HG03280 (cell line): ENCODE data around the gene IP6K3.

ENCODE experiments used
- ATAC-seq: cut with Tn5 transposase; IDR thresholded peaks from one replicate; pipeline ENCODE4 v1.9.1; 2021; ENCODE audit warnings: mild to moderate bottlenecking, moderate library complexity; ENCODE audit not compliant: unreplicated experiment

The IP6K3 gene

DNA sequence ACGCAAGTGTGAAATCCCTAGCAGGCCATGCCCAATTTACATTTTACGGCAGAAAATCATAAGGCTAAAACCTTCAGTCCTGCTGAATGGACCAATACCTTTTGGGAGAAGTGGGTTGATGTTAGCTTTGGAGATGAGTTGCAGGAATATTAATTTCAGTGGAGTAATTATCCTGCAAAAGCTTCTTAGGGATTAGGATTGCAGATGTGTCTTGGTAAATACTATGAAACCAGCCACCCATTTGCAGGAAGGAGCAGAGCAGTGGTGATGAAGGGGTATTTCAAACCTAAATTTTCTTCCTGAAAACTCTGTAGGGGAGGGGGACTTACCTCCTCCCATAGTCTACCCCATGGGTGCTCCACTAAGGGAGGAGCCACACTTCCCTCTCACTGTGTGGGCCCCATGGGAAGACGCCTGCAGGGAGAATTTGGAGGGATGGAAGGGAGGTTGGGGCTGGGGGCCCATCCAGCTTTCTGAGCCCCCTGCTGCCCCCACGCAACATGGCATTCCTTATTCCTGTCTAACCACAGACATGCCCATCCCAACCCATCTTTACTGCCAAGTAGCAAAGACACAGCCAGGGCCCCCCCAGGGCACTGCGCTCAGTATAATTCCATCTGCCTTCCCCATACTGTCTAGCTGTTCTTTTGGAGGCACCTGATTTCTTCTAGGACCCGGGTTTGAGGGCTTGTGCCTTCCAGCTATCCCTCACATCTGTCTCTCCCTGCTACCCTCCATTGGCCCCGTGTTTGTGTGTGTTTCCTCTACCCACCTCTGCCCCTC, 20.6 kb downstream of the IP6K3 start:
- no peak for ATAC-seq

DNA sequence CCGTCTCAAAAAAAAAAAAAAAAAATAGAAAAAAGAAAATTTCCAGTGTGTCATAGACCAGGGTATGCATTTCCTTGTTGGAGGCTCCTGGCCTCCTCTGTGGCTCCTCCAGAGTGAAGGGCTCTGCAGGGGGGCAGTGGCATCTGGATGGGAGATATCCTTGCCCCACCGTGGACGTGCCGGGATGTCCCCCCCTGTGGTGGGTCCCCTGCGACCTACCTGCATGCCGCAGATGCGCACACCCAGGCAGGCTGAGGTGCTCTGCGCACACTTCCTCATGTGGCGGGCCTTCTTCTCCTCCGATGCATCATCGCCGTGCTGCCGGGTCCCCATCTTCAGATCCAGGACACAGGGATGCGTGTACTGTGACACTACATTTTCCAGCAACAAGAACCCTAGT, 21.5 kb downstream of the IP6K3 start:
- no peak for ATAC-seq

DNA sequence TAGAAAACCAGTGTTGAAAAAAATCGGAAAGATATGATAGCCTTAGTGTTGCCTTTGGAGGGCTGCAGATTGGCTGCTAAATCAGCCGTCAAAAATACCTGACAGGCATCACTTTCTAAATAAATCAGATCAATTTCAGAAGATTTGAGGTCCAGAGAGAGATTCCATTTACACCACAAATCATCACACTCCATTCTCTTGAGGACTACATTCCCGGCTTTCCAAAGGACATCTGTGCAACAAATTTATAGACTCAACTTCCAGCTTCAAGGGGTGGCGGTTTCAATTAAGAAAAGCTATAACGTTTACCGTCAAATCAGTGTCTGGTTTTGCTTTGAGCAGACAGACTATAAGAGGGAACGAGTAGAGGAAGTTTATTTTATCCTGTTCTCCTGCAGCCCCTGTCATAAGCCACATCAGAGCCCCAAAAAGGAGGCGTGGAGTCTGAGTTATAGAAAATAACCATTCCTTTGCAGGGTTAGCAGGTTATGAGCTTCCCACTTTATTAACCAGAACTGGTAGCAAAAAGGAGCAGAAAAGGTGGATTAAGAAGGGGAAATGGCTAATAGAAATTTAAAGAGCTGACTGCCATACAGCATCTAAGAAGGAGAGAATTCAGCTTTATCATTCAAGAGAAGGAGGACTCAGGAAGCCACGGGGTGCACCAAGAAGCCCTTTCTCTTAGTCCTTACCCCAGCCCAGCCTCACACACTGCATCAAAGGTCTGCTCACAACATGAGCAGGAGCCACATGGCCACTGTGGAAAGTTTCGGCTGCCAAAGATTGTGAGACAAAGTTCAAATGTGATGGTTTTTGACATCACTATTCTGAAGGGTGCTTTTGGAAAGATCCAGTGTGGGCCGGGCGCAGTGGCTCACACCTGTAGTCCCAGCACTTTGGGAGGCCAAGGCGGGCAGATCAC, 22.3 kb downstream of the IP6K3 start:
- no peak for ATAC-seq

DNA sequence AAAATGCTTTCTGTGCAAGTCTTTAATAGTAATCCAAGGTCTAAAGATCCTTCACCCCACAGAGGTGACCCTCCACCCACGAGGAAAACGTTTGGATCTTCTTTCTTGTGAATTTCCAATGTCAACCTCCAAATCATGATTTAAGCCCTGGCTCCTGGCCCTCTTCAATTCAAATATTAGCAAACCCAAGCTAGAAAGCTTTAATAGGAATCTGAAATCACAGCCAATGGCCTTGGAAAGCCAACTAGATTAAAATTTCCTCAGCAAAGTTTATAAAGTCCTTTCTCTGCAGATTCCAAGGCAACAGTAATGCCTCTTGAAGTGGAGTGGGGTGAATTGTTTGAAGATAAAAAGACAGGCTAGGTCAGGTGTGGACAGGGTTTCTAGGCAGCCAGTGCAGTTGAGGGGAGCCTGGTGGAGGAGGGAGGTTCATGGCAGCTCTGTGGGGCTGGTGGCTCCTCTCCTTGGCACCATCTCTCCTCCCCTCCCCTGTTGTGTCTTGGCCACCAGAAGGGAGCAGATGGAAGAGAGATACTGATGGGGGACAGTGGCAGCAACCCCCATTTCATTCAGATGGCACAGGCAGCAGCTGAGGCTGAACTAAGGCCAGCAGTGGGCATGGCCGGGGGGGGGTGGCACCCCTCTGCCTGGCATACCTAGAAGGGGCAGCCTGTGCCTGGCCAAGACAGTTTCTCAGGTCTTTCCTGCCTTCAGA, 23.2 kb downstream of the IP6K3 start:
- ATAC-seq, result no peak

DNA sequence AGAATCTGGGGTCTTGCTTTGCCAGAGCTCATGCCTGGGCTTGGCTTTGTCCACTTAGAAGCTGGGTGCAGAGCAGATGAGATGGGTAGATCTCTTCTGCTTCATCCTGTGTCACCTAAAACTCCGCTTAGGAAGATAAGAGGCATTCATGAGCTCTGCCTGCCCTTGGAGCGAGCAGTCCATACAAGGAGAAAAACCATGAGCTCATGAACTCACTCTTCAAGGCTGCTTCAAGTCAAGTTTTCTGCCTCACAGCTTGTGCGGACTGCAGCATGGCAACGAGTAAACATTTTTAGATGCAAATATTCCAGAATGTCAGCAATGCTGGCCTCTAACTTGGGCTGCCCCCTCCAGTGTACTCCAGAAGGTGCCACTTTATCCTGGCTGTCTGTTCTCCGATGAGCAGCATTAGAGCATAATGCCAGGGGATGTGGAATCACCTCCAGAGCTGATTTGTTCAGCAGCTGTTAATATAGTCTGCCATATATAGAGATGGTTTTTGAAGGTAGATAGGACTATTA, 24.5 kb downstream of the IP6K3 start:
- ATAC-seq, result no peak

DNA sequence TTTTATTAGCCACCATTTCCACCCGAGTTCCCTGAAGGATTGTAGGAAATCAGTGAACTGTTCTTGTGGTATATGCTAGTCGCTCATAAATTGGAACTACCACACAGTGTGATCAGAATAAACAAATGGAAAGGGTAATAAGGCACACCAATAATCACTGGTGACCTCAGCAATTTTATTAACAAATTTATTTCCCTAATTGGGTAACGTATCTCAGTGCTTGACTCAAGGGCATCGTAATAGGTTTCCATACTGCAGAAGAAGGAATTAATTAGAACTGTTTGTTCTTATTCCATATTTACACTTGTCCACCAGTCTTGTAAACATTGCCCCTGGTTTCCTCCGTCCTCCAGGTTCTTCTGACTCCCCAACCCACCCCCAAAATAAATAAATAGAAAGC, 25.2 kb downstream of the IP6K3 start:
- ATAC-seq, result no peak

DNA sequence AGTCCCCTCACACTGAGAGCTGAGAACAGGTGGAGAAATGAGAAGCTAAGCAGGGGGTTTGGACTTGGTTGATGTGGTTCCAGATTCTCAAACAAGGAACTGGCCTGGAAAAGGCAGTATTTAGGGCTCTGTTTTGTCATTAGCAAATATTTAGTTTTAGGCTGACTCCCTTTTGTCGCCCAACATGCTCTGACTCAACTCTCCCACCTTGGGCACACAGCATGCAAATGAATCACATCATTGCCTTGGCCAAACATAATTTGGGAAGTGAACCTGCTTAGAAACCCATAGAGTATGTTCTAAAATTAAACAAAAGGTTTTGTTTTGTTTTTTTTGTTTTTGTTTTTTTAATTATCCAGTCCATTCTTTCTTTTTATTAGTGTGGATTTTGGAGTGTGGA, 25.7 kb downstream of the IP6K3 start:
- no peak for ATAC-seq

DNA sequence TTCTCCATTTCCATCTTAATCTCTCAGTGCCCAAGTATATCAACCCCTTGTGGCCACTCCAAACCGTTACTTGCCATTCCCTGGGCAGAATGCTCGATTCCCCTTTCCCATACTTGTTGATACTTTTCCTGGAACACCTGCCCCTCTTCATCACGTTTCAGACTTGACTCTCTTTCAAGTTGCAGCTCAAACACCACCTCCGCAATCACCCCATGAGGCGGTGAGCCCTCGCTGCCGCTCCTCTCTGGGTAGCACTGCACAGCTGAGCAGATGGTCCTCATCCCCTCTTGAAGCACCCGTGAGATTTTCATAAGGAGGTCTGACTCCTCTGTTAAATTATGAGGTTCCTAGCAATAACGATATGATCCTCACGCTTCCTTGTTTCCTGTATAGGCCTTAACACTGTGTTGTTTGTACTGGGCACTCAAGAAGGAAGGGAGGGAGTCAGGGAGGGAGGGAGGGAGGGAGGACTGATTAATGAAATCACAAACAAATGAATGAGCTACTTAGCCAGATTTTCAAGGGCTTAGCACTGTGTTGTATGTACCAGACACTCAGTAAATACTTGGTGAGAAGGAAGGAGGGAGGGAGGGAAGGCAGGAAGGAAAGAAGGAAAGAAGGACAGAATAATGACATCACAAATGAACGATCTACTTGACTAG, 27.2 kb downstream of the IP6K3 start:
- no peak for ATAC-seq

DNA sequence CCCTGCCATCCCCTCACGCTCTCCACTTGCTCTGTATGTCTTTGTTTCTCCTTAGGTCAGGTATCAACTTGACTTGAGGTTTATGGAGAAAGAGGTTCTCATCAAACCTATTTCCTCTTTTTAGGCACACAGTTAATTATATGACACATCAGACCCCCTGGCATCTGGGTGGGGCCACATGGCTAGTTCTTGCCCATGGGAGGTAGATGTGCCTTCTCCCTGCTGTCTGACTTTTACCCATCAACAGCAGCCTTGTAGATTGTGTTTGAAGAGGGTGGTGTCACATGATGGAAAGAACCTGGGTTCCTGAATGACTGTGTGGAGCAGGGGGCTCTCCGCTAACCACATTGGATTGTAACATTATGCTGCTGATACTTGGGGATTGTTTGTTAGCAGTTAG, 28.0 kb downstream of the IP6K3 start:
- ATAC-seq, result no peak

DNA sequence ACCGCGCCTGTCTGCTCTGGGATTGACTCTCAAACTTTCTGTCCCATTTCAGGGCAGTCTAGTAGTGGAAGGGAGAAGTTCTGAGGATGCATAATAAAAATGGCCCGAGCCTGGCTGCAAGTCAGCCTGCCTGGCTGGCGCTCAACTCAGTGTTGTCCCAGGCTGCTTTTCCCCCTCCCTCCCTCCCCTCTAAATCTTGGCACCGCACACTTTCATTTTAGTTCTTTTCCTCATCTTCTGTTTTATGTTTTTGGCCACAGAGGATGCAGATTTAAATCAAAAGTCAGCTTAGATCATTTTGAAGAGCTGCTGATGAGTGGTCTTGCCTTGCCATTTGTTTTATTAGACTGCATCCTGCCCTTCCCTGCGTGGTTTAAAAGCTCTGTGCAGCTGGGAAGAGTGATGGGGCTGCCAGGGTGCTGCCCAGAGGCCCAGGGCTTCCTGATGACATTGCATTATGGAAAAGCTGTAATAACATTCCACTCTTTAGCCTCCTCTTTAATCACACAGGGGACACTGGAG, 28.7 kb downstream of the IP6K3 start:
- ATAC-seq, result no peak

DNA sequence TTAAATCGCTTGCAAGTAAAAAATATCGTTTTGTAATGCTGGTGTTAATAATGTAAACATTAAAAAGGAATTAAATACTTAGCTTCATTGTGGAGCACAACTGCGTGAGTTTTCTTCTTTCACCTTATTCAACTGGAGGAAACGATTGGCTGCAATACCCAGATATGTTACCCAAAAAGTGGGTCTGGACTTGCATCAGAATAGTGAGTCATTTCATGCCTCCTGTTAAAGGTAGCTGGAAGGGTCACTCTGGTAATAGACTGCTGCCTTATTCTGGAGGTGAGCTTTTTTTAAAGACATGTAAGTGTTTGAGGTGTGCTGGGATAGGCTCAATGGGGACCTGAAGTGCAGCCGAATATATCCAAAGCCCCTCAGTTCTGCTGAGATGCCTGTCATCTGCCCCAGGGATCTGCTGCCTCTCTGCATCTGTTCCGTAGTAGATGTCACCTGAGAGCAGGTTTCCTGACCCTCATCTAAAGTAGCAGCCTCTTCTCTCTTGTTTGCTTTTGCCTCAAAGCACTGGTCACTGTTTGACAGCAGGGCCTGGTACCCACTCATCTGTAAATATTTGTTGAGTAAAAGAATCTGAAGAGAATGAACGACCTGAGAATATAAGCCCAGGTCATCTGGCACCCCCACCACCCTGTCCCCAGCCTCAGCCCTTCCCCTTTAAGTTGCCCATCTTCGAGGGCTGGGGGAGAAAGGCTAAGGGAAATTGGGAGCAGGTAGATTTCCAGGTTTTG, 29.6 kb downstream of the IP6K3 start:
- no peak for ATAC-seq

DNA sequence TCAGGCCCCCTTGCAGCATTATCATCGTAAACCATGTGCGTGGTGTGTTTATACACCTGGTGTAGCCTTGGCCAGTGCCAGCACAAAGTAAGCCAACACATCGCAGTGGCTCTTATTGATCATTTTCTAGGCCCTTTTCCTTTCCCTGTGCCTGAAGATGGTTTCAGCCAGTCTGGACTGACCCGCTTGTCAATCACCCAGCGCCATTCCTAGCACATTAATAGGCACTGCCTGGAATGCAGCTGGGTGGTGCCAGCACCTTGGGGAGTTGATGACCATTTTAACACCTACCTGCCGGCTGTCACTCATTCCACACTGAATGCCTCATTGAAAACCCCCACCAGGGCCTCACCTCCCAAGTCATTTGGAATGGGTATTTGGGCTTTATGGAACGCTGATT, 30.3 kb downstream of the IP6K3 start:
- ATAC-seq, result no peak

DNA sequence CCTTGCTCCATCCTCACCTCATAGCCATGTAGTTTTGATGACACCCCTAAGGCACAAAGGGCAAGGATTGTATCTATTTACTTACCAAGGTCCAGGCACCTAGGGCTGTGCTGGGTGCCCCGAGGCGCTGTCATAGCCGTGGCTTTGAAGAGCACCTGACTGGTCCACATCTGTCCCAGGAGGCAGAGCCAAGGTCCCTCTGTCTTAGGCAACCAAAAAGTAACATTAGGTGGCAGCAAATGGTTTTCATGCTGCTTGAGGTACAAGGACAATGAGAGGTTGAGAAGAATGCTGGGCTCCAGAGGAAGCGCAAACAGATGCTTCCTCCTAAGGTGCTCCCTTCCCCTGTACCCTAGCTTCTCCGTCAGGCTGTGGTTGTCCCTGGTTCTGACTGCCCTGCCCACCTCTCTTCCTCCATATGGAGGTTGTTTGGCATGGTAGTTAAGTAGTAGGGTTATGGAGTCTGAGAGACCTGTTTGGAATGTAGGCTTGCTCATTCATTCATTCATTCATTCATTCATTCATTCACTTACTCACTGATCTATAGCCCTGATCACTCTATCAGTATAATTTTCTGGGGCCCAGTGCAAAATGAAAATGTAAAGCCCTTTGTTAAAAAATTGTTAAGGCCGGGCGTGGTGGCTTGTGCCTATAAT, 32.2 kb downstream of the IP6K3 start:
- no peak for ATAC-seq

DNA sequence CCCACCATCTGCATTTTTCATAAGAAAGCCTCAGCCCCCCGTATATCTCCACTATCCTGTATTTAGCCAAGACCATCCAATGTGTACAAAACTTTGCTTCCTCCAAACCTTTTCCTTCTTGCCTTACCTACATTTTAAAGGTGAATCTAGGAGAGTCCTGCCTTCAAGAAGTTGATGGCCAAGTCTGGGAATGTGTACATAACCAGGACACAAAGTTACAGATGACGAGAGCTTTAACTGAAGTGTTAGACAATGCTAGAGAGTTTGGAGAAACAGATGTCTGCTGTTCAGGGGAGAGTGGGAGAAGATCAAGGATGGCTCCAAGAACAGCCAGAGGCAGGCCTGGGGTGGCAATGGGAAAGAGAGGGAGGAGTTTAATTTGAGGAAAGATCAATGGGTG, 32.9 kb downstream of the IP6K3 start:
- no peak for ATAC-seq

DNA sequence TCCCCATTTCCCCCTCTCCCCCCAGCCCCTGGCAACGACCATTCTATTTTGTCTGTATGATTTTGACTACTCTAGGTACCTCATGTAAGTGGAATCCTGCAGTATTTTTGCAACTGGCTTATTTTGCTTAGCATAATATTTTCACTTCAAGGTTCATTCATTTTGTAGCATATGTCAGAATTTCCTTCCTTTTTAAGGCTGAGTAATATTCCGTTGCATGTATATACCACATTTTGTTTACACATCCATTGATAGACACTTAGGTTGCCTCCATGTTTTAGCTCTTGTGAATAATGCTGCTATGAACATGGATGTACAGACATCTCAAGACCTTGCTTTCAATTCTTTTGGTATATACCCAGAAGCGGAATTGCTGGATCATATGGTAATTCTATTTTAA, 33.8 kb downstream of the IP6K3 start:
- no peak for ATAC-seq

DNA sequence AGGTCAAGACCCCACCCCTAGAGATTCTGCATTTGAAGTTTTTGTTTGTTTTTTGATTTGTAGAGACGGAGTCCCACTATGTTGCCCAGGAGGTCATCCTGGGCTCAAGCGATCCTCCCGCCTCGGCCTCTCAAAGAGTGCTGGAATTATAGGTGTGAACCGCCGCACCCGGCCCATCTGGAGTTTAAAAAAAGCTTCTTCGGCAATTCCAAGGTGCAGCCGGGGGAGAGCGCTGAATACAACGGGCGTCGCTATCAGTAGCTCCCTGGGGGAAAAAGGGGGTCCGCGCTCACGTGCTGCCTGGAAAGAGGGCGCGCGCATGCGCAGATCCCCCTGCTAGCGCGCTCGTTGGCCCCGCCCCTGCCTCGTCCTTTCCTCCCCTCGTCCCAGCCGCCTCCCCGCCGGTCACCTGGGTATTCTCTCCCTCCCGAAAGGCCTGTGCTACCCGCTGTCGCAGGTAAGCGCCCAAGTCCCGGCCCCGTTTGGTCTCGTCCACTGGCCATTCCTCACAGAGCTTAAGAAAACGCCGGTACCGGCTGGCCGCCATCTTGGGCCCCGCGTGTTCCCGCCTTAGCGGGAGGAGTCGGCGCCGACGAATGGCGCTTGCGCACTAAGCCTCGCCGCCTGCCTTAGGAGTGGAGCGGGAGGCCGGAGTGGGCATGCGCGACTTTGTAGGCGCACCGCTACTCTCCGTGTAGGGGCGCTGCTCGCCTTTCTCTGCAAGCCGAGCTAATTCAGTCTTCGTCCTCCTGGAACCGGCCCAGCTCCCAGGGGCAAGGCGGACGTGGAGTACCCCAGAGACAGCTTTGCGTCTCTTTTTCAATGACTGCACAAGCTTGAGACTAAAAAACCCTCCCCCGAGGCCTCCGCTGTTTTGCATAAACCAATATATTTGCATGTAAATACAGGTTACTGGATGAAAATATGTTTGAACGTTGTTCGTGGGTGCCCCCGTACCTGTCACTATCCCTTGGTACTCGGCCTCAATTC, 35.3 kb downstream of the IP6K3 start, which contains the start of gene UQCC2:
TSS of gene UQCC2 (minus strand) at position 561 of the 990 bp plus-strand sequence. CDS start at position 547, 14 bp downstream.
- peak; percentile 92 for ATAC-seq

DNA sequence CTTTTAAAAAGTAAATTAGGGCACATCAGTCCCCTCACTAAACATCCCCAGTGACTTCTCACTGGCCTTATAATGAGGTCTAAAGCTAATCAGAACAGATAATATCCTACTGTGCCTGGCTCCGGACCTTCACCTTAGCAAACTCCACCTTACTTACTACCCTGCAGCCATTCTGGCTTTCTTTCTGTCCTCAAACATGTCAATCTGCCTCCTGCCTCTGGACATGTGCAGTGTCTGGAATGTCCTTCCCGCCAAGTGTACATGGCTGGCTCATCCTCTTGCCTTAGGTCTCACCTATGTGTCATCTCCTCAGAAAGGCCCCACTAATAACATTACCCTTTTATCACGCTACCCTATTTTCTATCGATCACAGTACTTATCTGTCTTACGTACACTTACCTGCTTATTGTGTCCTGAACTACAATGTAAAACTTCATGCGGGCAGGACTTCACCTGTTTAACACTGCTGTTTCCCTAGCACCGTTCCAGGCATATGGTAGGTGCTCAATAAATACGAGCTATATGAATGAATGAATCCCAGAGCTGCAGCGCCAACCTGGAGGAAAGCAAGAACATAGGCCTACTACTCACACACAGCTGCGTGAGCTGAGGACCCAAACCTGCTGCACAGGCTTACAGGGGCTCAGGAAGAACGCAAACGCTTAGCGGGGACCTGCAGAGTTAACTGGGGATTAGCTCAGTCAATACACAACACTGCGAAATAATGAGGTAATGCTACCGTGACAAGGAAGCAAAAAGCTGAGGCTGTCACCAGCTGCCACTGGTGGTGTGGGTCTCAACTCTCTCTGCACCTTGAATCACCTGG, 36.2 kb downstream of the IP6K3 start:
- no peak for ATAC-seq
